Calu3 (cell line): ENCODE results near the gene FGFRL1. TPM values are rescaled to one million over a fixed set of nuclear protein-coding genes. Genes with fewer than 3 reads are reported as not detected.

Experiments used
- BruUV-seq: library from RNA; stranded (reverse); fragments of 400-500 nt; replicated peaks from 2 replicates; lab custom pipeline; 2021; lab: Mats Ljungman, UMichigan
- CTCF ChIA-PET: fragments of 300-600 bp; sonication (Branson Sonifier 250); formaldehyde crosslinking; loops from one replicate; lab custom pipeline; 2022; ENCODE audit warnings: antibody characterized with exemption; lab: Charles Lee
- DNase-seq: peaks from one replicate; pipeline ENCODE4 v3.0.0; 2022
- H3K27ac Mint-ChIP-seq: one replicate; pipeline ENCODE4 v1.8.0; 2022; ENCODE audit warnings: mixed read lengths; ENCODE audit not compliant: unreplicated experiment
- H3K27me3 Mint-ChIP-seq: one replicate; pipeline ENCODE4 v1.8.0; 2022; ENCODE audit warnings: mixed read lengths; ENCODE audit not compliant: unreplicated experiment
- H3K36me3 Mint-ChIP-seq: one replicate; pipeline ENCODE4 v1.8.0; 2022; ENCODE audit warnings: mild to moderate bottlenecking, moderate library complexity, mixed read lengths; ENCODE audit not compliant: insufficient read depth, unreplicated experiment
- H3K4me1 Mint-ChIP-seq: one replicate; pipeline ENCODE4 v1.8.0; 2022; ENCODE audit warnings: mild to moderate bottlenecking, low read depth, mixed read lengths; ENCODE audit not compliant: unreplicated experiment
- H3K4me3 Mint-ChIP-seq: one replicate; pipeline ENCODE4 v1.8.0; 2022; ENCODE audit warnings: mild to moderate bottlenecking, low read depth, moderate library complexity, mixed read lengths; ENCODE audit not compliant: unreplicated experiment
- H3K9me3 Mint-ChIP-seq: one replicate; pipeline ENCODE4 v1.8.0; 2022; ENCODE audit warnings: low read depth, mixed read lengths; ENCODE audit not compliant: unreplicated experiment
- CTCF ChIP-seq: fragments of 200-600 bp; IDR thresholded peaks from one replicate; pipeline ENCODE4 v1.8.0; 2022; ENCODE audit warnings: antibody characterized with exemption; ENCODE audit not compliant: unreplicated experiment
- intact Hi-C: fragments of 100-400 bp; cut with micrococcal nuclease; formaldehyde crosslinking; loops from one replicate; pipeline ENCODE4 v1.10.0; 2022; ENCODE audit not compliant: unreplicated experiment
- total RNA-seq: library from RNA; stranded (reverse); gene quantifications from 2 replicates; pipeline ENCODE4 v1.2.3, GENCODE V29; 2022

FGFRL1 gene
- total RNA-seq, 1 experiment from 2014 or later: 43.2 TPM

GRCh38 chr4:1012034-1012739 is 761 bp downstream of the FGFRL1 start:
- intact Hi-C loops: no loop called here
- Mint-ChIP-seq H3K4me3 (peak overlapping the region; percentile 55), H3K4me1 (peaks cover 12% of the 10 kb centered on the region), H3K27me3 (peaks cover 25% of the 10 kb centered on the region), H3K27ac (no peak overlapping the region), H3K36me3 (peaks cover 41% of the 10 kb centered on the region), H3K9me3 (no peaks in the 10 kb centered on the region)
- CTCF ChIA-PET: interaction anchor here (0.6 kb wide), 1 partner anchor 23 kb away, joined by 4 read pairs; no protein-coding TSS in a partner anchor
- TF ChIP-seq CTCF: no peak
- no TSS peak for BruUV-seq
- DNase-seq: peak; percentile 53

- CTCF ChIA-PET: no interaction called here
- no peak overlapping the region for H3K4me3 Mint-ChIP-seq
- TF ChIP-seq CTCF: no peak
- no peak for DNase-seq
- BruUV-seq: no TSS peak
- intact Hi-C loops: no loop called here
- no peaks in the 10 kb centered on the region for H3K9me3 Mint-ChIP-seq
- H3K27ac Mint-ChIP-seq: no peak overlapping the region
- peaks cover 10% of the 10 kb centered on the region for H3K4me1 Mint-ChIP-seq
- peaks cover 12% of the 10 kb centered on the region for H3K27me3 Mint-ChIP-seq
- peaks cover 35% of the 10 kb centered on the region for H3K36me3 Mint-ChIP-seq
Measured at GRCh38 chr4:1013225-1014073, 2.0 kb downstream of the FGFRL1 start.

GRCh38 chr4:1014291-1015167 is 3.1 kb downstream of the FGFRL1 start:
- no peaks in the 10 kb centered on the region for H3K4me1 Mint-ChIP-seq
- intact Hi-C loops: no loop called here

More at GRCh38 chr4:1014291-1015167, 3.1 kb downstream of the FGFRL1 start:
- peaks cover 2% of the 10 kb centered on the region for H3K27me3 Mint-ChIP-seq
- H3K9me3 Mint-ChIP-seq: no peaks in the 10 kb centered on the region
- H3K27ac Mint-ChIP-seq: no peak overlapping the region
- H3K36me3 Mint-ChIP-seq: peaks cover 35% of the 10 kb centered on the region
- no peak for DNase-seq
- CTCF ChIA-PET: no interaction called here
- no peak for TF ChIP-seq CTCF
- no peak overlapping the region for H3K4me3 Mint-ChIP-seq
- no TSS peak for BruUV-seq
